ENCODE measurements around the gene LRBA.

LRBA gene

GRCh38 chr4:150310159-150310895 lies 704.8 kb downstream of the LRBA start:
- DNase-seq = no peak

GRCh38 chr4:150308824-150309472 lies 706.1 kb downstream of the LRBA start:
- DNase-seq = no peak

GRCh38 chr4:150306719-150307118 lies 708.4 kb downstream of the LRBA start:
- DNase-seq = no peak

- no peak for DNase-seq
Observed at GRCh38 chr4:150305995-150306394, 709.1 kb downstream of the LRBA start.

GRCh38 chr4:150302553-150302952 lies 712.5 kb downstream of the LRBA start:
- DNase-seq = no peak

- no peak for DNase-seq
Observed at GRCh38 chr4:150299816-150300215, 715.3 kb downstream of the LRBA start.

- DNase-seq = peak; percentile 76
Observed at GRCh38 chr4:150297861-150298474, 717.1 kb downstream of the LRBA start.

GRCh38 chr4:150289881-150290280 lies 725.2 kb downstream of the LRBA start:
- DNase-seq = peak; percentile 84

- DNase-seq = no peak
Observed at GRCh38 chr4:150289198-150289597, 725.9 kb downstream of the LRBA start.

- no peak for DNase-seq
Observed at GRCh38 chr4:150286656-150287055, 728.4 kb downstream of the LRBA start.

GRCh38 chr4:150283689-150284088 lies 731.4 kb downstream of the LRBA start:
- DNase-seq = no peak

- DNase-seq = no peak
Observed at GRCh38 chr4:150280975-150281374, 734.1 kb downstream of the LRBA start.

- DNase-seq = peak; percentile 73
Observed at GRCh38 chr4:150280081-150280895, 734.8 kb downstream of the LRBA start.

GRCh38 chr4:150278206-150278605 lies 736.9 kb downstream of the LRBA start:
- peak; percentile 97 for DNase-seq

- no peak for DNase-seq
Observed at GRCh38 chr4:150268444-150268843, 746.6 kb downstream of the LRBA start.

- no peak for DNase-seq
Observed at GRCh38 chr4:150265806-150266205, 749.3 kb downstream of the LRBA start.

- no peak for DNase-seq
Observed at GRCh38 chr4:150264595-150265161, 750.4 kb downstream of the LRBA start.

GRCh38 chr4:150262611-150263010 lies 752.5 kb downstream of the LRBA start:
- DNase-seq = no peak

- DNase-seq = no peak
Observed at GRCh38 chr4:150261571-150261970, 753.5 kb downstream of the LRBA start.

GRCh38 chr4:150259861-150260567 lies 755.1 kb downstream of the LRBA start:
- peak; percentile 81 for DNase-seq

GRCh38 chr4:150258569-150258968 lies 756.5 kb downstream of the LRBA start:
- DNase-seq = no peak
